HG03025 (cell line): ENCODE results near the gene IFT88.

Source experiments
- ATAC-seq: cut with Tn5 transposase; IDR thresholded peaks from one replicate; pipeline ENCODE4 v1.9.1; 2021; ENCODE audit warnings: mild to moderate bottlenecking, moderate library complexity; ENCODE audit not compliant: unreplicated experiment, low FRiP score

The IFT88 gene, protein sequence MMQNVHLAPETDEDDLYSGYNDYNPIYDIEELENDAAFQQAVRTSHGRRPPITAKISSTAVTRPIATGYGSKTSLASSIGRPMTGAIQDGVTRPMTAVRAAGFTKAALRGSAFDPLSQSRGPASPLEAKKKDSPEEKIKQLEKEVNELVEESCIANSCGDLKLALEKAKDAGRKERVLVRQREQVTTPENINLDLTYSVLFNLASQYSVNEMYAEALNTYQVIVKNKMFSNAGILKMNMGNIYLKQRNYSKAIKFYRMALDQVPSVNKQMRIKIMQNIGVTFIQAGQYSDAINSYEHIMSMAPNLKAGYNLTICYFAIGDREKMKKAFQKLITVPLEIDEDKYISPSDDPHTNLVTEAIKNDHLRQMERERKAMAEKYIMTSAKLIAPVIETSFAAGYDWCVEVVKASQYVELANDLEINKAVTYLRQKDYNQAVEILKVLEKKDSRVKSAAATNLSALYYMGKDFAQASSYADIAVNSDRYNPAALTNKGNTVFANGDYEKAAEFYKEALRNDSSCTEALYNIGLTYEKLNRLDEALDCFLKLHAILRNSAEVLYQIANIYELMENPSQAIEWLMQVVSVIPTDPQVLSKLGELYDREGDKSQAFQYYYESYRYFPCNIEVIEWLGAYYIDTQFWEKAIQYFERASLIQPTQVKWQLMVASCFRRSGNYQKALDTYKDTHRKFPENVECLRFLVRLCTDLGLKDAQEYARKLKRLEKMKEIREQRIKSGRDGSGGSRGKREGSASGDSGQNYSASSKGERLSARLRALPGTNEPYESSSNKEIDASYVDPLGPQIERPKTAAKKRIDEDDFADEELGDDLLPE

DNA sequence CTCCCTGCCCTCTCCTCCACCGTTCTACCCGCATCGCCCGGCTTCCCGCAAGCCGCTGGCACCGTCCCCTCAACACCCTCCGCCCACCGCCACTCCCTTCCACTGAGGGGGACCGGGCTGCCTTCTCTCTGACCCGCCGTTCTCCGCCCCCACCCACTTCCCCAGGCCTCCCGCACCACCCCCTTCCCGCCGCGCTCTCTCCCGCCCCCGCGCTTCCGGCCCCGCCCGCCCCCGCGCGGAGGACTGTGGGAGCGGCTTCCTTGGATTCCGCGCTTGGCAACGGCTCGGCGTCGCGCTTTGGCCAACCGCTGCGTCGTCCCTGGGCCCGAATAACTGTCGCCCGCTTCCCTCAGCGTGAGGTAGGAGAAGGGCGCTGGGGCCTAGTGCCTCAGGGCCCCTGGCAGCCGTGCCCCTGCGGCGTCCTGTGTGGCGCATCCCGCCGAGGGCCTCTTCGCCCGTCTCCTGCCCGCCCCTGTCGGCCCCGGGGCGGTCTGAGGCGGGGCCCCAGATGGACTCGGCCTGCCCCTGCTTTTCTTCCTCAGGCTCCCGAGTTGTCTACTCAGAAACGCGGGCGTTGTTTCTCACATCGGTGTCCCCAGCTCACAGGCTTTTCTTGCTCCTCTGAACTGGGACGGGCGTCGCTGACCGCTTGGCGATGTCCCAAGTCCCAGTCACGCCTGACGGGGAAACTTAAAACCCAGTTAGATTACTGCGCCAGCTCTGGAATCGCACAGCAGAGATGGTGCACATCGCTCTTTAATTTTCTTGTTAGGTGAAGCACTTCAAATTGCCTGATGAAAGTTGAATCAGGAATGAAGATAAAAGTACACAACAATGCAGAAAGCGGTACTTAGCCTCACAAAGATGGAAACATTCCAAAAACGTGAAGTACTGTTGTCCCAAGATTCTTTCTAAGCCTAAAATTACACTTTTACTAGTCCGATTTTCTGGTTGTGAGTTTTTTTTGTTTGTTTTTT is at the start of gene IFT88:
IFT88 (plus strand) TSS at position 260 of the 977 bp plus-strand sequence. CDS start 7,229 bp downstream, outside the sequence.
- ATAC-seq: peak; percentile 86

DNA sequence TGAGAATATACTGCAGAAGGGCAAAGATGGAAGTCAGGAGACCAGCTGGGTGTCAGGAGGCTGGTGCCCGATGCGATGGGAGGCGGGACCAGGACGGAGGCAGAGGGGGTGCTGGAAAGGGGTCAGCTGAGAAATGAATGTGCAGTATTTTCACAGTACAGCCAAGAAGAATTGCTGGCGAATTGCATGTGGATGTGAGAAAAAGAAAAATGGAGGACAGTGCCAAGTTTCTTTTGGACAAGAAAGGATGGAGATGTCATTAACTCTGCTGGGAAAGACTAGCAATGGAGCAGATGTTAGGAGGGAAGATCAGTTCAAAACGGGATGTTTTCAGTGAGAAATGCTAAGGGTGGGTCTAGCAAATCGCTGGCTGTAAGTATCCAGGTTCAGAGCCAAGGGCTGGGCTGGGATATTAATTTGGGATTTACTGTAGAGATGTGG is 48.3 kb upstream of the IFT88 start:
- no peak for ATAC-seq

DNA sequence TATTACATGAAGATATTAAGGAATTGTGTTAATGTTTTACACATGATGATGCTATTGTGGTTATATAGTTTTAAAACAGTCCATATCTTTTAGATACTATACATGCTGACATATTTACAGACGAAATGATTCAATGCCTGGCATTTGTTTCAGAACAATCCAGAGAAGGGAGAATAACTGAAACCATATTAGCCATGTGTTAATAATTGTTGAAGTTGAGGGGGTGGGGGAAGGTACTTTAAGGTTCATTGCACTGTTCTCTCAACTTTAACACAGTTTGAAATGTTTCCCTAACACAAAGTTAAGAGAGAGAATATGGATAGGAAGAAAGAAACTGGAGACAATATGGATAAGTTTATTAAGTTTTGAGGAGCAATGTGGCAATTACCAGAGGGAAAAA is 47.1 kb upstream of the IFT88 start:
- no peak for ATAC-seq

DNA sequence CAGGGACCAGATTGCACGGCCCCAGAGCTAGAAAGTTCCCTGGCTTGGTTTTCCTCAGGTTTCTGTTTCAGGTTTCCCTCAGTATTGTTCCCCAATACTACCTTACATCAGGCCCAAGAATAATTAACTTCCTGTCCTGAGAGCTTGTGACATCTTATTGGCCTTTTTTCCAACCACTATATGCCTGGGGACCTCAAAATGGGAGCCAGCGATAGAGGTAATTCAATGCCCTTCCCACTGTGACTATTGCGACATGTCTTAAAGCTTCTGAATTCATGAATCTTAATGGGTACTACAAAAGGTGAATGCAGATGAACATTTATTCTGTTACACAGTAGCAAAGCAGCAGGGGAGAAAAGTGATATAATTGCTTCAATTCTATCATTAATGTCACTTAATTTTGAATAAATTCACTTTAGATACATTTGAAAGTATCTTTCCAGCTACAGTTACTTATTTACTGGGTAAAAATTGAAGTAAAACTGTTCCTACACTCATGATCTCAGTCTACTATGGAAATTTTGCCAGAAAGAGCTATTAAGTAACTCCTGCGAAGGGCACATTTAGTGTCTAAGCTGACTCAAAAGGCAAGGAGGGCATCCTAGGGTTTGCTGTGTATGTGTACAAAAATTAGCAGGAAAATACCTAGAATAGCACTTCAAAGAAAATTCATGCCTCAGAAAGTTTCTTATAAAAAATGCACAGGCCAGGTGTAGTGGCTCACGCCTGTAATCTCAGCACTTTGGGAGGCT is 45.4 kb upstream of the IFT88 start:
- ATAC-seq: no peak

DNA sequence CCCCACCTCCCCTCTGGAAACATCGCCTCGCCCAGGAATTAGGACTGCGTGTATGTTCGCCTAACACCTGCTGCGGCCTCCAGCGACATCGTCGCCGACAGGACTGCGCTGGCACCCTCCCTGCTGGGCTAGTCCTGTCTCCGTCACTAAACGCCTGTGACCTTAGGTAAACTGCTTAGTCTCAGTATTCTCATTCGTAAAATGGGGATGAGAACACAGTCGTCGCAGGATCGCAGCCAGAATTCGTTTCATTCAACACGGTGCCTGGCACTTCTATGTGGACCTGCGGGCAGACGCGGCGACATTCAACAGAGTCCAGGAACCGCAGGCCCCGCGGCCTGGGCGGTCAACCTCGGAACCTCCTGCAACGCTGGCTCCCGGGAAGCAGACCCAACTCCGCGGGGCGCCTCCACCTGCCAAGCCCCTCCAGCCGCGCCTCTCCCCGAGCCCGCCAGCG is 41.8 kb upstream of the IFT88 start:
- no peak for ATAC-seq

DNA sequence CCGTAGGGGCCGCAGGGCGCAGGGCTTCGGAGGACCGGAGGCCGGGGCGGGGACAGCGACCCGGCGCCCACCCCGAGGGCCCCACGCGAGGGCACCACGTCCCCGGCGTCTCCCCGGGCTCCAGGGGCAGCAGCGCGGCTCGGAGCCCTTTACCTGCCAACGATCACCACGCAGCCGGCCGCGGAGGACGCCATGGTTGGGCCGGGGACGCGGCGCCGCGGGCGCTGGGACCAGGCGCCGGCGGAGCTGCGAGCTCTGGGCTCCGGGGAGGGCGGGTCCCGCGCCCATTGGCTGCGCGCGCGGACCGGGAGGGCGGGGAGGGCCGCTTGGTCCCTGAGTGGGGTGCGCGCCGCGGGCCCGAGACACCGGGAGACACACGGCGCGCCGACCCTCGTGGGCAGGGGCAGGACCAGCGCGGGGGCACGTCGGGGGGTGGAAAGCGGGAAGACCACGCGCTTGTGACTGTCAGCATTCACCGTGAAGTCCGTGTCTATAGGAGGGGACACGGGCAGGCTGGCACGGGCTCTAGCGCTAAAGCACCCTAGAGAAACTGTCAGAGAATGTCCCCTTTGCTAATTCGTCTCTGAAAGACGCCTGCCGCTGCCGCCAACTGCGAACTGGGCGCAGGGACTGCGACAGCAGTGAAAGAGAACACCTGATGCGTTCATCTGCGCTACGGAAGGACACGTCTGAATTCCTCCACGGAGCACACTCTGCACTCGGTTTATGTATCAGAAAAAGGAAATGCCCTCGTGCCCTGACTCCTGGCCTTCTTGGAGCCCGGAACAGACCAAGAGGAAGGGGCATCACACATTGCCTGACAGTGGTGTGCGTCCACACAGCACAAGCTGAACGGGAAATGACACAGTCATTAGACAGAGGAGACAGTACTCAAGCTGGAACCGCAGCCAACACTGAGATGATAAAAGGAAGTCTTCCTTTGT is 41.1 kb upstream of the IFT88 start, which contains the start of gene CRYL1:
CRYL1 (minus strand) TSS at position 257 of the 944 bp plus-strand sequence; CDS start at position 194, 63 bp downstream.
- ATAC-seq: peak; percentile 88

DNA sequence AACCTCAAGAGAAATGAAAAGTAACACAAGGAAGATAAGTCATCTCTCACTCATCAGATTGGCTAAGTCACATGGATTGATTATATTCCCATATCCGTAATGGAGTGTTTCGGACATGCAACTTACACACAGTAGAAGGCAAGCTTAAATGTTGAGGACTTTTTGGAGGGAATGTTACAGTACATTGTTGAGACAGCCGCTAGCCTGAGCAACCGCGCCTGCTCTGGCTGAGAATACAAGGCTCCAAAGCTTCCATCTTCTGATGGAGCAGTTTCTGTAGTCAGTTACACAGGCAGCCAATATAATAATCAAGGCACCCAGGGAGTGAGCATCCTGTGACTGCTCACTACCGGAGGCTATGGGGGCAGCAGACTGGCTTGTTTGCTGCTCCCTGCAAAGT is 40.3 kb upstream of the IFT88 start:
- ATAC-seq: no peak

DNA sequence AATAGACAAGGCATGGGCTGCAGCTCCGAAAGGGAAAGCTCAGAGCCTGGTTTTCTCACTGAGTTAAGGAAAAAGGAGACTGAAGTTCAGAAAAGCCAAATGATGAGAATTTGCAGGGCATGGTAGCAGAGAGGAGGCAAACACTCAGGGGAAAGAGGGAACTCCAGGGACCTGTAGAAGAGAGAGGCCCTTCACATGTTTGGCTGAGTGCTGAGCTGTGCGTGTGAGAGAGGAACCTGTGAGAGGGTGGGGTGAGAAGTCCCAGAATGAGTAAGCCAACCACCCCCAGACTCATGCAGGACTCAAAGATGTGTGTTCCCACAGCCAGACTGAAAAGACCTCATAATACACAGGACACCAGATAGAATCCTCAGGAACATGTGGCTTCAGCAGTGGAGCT is 38.5 kb upstream of the IFT88 start:
- ATAC-seq: no peak

DNA sequence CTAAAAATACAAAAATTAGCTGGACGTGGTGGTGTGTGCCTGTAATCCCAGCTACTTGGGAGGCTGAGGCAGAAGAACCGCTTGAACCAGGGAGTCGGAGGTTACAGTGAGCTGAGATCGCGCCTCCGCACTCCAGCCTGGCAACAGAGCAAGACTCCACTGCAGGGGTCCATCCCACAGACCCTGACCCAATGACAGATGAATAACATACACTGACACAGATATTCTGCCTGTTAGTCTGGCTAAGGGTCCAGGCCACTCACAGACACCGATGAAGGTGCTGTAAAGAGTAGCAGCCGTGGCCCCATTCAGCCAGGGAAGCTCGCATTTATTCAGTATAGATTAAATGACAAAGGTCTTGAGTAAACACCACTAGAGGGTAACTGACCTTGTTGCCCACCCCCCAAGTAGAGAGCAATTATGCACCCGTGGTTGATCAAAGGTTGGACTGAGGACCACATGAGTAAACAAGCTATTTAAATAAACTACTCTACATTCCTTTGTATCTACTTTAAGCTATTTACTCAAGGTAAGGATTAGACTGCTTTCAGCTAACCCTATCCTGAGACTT is 32.8 kb upstream of the IFT88 start:
- no peak for ATAC-seq

DNA sequence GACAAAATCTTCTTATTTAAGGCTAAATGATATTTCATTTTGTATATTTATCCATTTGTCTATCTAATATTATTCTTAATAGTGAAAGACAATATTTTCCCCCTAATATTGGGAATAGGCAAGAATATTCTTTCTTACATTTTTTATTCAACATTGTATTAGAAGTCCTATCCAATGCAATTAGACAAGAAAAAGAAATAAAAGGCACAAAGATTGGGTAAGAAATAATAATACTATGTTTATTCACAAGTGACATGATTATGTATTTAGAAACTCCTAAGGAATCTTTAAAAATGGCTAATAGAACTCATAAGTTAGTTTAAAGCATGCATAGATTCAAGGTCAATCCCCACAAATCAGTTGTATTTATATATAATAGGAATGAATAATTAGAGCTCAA is 30.0 kb upstream of the IFT88 start:
- no peak for ATAC-seq

DNA sequence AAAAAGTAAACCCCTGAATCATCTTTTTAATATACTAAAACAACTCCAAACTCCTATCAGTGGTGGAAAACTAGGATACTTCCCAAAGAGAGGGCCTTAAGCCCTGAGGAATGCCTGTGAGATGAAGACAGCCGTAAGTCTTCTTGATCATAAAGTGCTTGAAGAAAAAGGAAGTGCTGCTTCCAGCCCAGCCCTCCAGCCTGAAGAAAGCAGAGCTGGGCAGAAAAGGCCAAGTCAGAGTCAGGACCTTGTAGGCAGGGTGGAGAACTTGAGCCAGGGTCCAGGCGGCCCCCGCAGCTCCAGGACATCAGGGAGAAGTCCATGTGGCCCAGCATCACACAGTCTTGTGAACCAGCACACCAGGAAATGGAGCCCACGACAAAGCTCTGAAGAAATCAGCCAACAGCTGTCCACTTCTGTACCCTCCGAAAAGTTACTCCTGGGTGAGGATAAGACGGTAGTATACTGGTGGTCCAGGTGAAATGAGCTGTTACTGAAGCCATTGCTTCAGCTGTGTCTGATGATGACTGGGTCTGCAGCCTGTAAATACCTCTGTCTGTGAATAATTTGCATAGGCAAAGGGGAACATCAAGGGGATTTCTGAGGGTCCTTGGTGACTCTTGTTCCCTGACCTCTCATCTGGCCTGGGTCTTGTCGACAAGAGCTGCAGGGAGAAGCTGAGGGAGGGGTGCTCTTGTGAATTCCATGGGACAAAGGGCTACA is 22.6 kb upstream of the IFT88 start:
- no peak for ATAC-seq

DNA sequence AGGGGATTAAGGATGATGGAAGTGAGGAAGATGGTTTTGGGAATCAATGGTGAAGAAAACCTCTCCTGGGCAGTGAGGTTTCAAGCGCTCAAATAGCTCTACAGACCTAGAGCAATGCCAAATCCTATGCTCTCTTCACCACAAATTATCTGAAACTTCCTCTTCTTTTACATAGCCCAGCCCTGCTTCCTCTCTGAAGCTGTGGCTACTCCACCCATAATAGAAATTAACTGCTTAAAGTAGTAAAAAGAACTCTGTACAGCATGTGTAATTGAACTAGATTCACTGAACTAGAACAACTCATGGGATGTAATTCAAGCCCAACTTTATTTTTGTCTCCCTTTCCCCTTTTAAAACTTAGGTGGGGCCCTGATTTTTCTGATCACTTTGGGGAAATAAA is 20.4 kb upstream of the IFT88 start:
- peak; percentile 63 for ATAC-seq

DNA sequence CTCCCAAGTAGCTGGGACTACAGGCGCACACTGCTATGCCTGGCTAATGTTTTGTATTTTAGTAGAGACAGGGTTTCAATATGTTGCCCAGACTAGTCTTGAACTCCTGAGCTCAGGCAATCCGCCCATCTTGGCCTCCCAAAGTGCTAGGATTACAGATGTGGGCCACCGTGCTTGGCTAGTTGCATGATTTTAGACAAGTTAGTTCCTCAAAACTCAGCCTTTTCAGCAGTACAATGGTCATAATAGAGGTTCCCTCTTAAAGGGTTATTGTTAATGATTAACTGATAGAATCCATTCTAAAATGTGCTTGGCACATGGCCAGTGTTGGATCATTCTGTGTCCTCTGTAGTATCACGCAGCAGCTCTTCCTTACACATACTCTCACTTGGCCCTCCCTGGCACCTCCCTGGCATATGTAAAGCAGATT is 19.5 kb upstream of the IFT88 start:
- ATAC-seq: no peak

DNA sequence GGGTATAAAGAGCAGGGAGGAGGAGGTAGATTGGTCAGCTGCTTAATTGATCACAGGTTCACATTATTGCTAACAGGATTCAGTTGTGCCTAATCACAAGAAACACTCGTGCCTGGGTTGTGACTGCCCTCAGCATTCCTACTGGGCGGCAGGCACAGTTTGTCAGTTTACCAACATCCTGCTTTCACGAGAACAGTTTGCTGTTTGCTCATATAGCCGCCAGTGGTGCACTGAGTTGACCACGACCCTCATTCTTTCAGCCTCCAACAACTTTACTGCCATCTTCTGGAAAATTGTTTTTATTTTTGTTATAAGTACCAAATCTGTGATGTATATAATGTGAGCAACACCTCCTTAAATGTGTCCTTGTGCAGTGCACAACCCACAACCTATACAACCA is 16.2 kb upstream of the IFT88 start:
- no peak for ATAC-seq

DNA sequence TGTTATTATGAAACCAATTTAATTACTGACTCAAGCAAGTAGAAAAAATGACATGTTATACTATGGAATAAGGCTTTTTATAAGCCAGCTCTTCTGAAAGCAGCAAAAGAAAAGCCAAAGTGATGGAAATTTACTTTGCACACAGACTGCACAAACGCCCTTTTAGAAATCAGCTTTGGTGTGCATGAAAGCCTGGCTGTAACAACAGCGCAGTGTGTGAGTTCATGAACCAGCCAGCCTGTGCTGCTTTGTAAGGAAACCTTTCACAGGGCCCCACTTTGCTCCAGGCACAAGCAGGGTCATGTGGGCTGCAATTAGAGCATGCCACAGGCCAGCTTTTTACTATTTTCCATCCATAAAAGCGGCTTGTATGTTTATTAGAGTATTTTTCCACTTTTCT is 13.6 kb upstream of the IFT88 start:
- ATAC-seq: no peak

DNA sequence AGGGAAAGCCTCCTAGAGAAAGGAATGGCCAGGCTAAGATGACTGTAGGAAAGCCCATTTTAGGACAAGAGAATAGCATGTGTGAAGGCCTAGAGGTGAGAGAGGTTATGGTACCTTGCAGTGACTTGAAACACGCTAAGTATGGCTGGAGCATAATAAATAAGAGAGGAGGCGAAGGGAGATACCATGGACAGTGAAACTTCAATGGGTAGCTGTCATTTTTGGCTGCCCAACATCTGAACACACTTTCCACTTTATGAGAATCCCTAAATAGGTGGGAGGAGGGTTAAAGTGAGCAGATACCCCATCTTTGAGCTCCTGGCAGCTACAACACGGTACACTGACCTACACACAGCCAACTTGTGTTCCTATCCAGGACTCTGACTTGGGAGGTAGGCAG is 8.0 kb upstream of the IFT88 start:
- ATAC-seq: no peak

DNA sequence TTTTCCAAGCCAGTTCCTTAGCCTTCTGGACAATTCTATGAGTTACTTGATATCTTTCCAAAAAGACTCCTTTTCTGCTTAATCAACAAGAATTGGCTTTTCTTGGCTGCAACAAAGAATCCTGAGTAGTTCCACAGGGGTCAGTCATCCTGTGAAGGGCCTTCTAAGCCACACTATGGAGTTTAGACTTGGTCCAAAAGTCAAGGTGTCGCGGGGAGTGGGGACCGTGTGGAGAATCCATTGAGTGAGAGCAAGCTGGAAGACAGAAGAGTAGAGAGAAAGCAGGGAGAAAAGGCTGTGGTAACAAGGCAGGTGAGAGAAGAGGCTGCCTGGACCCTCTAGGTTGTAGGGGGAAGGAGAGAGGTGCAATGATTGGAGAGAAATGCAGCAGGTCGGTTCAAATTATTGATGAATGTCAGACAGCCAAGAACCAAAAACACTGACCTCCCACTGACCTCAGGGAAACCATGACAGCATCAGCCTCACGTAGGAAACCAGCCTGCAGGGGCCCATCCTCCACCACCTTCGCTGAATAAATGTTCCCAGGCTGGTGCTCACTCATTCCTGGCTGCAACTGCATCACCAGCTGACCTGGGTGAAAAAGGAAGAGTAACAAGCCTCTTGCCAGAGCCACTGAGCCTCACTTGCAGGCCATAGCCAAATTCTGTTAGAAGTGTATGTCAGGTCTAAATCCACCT is 7.1 kb upstream of the IFT88 start:
- no peak for ATAC-seq
